Measurements from ENCODE around the gene DEFB114. TPM values are rescaled to one million over a fixed set of nuclear protein-coding genes. Genes with fewer than 3 reads are reported as not detected.

The DEFB114 gene
- total RNA-seq = not detected
- not detected for polyA plus RNA-seq
- not detected for total RNA-seq

- H3K27me3 Mint-ChIP-seq = no peaks in the 10 kb centered on the region
- Histone ChIP-seq H3K4me1 (ENCODE audit: control insufficient read depth in 2 of 2, insufficient read depth in 2 of 2, low read length in 2 of 2) (no peaks in the 10 kb centered on the region), H3K9me3 (ENCODE audit: control insufficient read depth in 2 of 3, low read length in 3 of 3) (no peaks in the 10 kb centered on the region), H3K4me3 (ENCODE audit: low read length) (no peak within 1 kb of the TSS), H3K27me3 (ENCODE audit: control insufficient read depth in 2 of 2, insufficient read depth in 2 of 2, low read length in 2 of 2) (no peaks in the 10 kb centered on the region), H3K27ac (ENCODE audit: low read depth, low read length) (no peak within 1 kb of the TSS), H3K36me3 (ENCODE audit: control insufficient read depth in 2 of 3, insufficient read depth in 3 of 3, low read length in 3 of 3) (no peaks in the 10 kb centered on the region)
- H3K4me3 Mint-ChIP-seq = no peak within 1 kb of the TSS
- H3K4me1 Mint-ChIP-seq = no peaks in the 10 kb centered on the region
- ChIA-PET CTCF (no interaction called here), POLR2A (no interaction called here)
- H3K27ac Mint-ChIP-seq = no peak within 1 kb of the TSS
- H3K9me3 Mint-ChIP-seq = peaks cover 0 to 5% (median 0%) of the 10 kb centered on the region in 11 donors
- ATAC-seq (no peak), DNase-seq (no peak)
- no peaks in the 10 kb centered on the region for H3K36me3 Mint-ChIP-seq
- intact Hi-C loops (cut with micrococcal nuclease) = no loop called here
These were observed at the start of gene DEFB114 for GRCh38 chr6:49964064-49964463. Gene DEFB114 (minus strand): TSS chr6:49964164. CDS start chr6:49964105, 59 bp downstream.

GRCh38 chr6:50007819-50008218 lies 43.9 kb upstream of the DEFB114 start:
- Mint-ChIP-seq H3K4me3 (no peak overlapping the region), H3K27me3 (no peaks in the 10 kb centered on the region), H3K9me3 (peaks cover 0 to 14% (median 0%) of the 10 kb centered on the region in 11 donors), H3K36me3 (no peaks in the 10 kb centered on the region), H3K27ac (no peak overlapping the region), H3K4me1 (no peaks in the 10 kb centered on the region)
- ChIA-PET POLR2A (no interaction called here), CTCF (no interaction called here)
- DNase-seq (no peak), ATAC-seq (no peak)
- Histone ChIP-seq H3K27ac (ENCODE audit: low read depth, low read length) (no peak overlapping the region), H3K9me3 (ENCODE audit: control insufficient read depth in 2 of 3, low read length in 3 of 3) (no peaks in the 10 kb centered on the region), H3K4me3 (ENCODE audit: low read length) (no peak overlapping the region), H3K27me3 (ENCODE audit: control insufficient read depth in 2 of 2, insufficient read depth in 2 of 2, low read length in 2 of 2) (no peaks in the 10 kb centered on the region), H3K36me3 (ENCODE audit: control insufficient read depth in 2 of 3, insufficient read depth in 3 of 3, low read length in 3 of 3) (no peaks in the 10 kb centered on the region), H3K4me1 (ENCODE audit: control insufficient read depth in 2 of 2, insufficient read depth in 2 of 2, low read length in 2 of 2) (no peaks in the 10 kb centered on the region)
- intact Hi-C loops (cut with micrococcal nuclease) = no loop called here

- CTCF ChIA-PET = no interaction called here
- no peak for ATAC-seq
- intact Hi-C loops (cut with micrococcal nuclease) = no loop called here
- DNase-seq = no peak
- POLR2A ChIA-PET = no interaction called here
- no peaks in the 10 kb centered on the region for H3K36me3 Mint-ChIP-seq
- no peaks in the 10 kb centered on the region for H3K27me3 Mint-ChIP-seq
- no peaks in the 10 kb centered on the region for H3K4me1 Mint-ChIP-seq
- Histone ChIP-seq H3K27ac (ENCODE audit: low read depth, low read length) (no peak overlapping the region), H3K4me3 (ENCODE audit: low read length) (no peak overlapping the region), H3K36me3 (ENCODE audit: control insufficient read depth in 2 of 3, insufficient read depth in 3 of 3, low read length in 3 of 3) (no peaks in the 10 kb centered on the region), H3K9me3 (ENCODE audit: control insufficient read depth in 2 of 3, low read length in 3 of 3) (no peaks in the 10 kb centered on the region), H3K4me1 (ENCODE audit: control insufficient read depth in 2 of 2, insufficient read depth in 2 of 2, low read length in 2 of 2) (no peaks in the 10 kb centered on the region), H3K27me3 (ENCODE audit: control insufficient read depth in 2 of 2, insufficient read depth in 2 of 2, low read length in 2 of 2) (no peaks in the 10 kb centered on the region)
- peaks cover 0 to 16% (median under 1%) of the 10 kb centered on the region in 11 donors for H3K9me3 Mint-ChIP-seq
- H3K27ac Mint-ChIP-seq = no peak overlapping the region
- no peak overlapping the region for H3K4me3 Mint-ChIP-seq
These were observed 39.2 kb upstream of the DEFB114 start for GRCh38 chr6:50003139-50003538.

GRCh38 chr6:49995278-49995677 lies 31.3 kb upstream of the DEFB114 start:
- ChIA-PET CTCF (no interaction called here), POLR2A (no interaction called here)
- ATAC-seq = no peak
- H3K27ac ChIP-seq (ENCODE audit: low read depth, low read length) = no peak overlapping the region
- intact Hi-C loops (cut with micrococcal nuclease) = no loop called here
- no peak overlapping the region for H3K27ac Mint-ChIP-seq
- H3K27me3 ChIP-seq (ENCODE audit: control insufficient read depth in 2 of 2, insufficient read depth in 2 of 2, low read length in 2 of 2) = no peaks in the 10 kb centered on the region
- H3K27me3 Mint-ChIP-seq = no peaks in the 10 kb centered on the region
- no peaks in the 10 kb centered on the region for H3K36me3 ChIP-seq (ENCODE audit: control insufficient read depth in 2 of 3, insufficient read depth in 3 of 3, low read length in 3 of 3)
- H3K9me3 ChIP-seq (ENCODE audit: control insufficient read depth in 2 of 3, low read length in 3 of 3) = no peaks in the 10 kb centered on the region
- no peak for DNase-seq
- H3K4me3 Mint-ChIP-seq = no peak overlapping the region
- H3K9me3 Mint-ChIP-seq = peaks cover 0 to 3% (median 0%) of the 10 kb centered on the region in 11 donors
- H3K4me1 ChIP-seq (ENCODE audit: control insufficient read depth in 2 of 2, insufficient read depth in 2 of 2, low read length in 2 of 2) = no peaks in the 10 kb centered on the region
- H3K4me1 Mint-ChIP-seq = no peaks in the 10 kb centered on the region
- H3K36me3 Mint-ChIP-seq = no peaks in the 10 kb centered on the region
- no peak overlapping the region for H3K4me3 ChIP-seq (ENCODE audit: low read length)

GRCh38 chr6:49988900-49989299 lies 24.9 kb upstream of the DEFB114 start:
- no peaks in the 10 kb centered on the region for H3K27me3 ChIP-seq (ENCODE audit: control insufficient read depth in 2 of 2, insufficient read depth in 2 of 2, low read length in 2 of 2)
- Mint-ChIP-seq H3K36me3 (no peaks in the 10 kb centered on the region), H3K27ac (no peak overlapping the region)

GRCh38 chr6:49987749-49988148 lies 23.8 kb upstream of the DEFB114 start:
- H3K4me3 ChIP-seq (ENCODE audit: low read length) = no peak overlapping the region
- H3K4me3 Mint-ChIP-seq = no peak overlapping the region
- H3K4me1 ChIP-seq (ENCODE audit: control insufficient read depth in 2 of 2, insufficient read depth in 2 of 2, low read length in 2 of 2) = no peaks in the 10 kb centered on the region
- H3K27me3 Mint-ChIP-seq = no peaks in the 10 kb centered on the region
- no peak for DNase-seq
- no peak overlapping the region for H3K27ac ChIP-seq (ENCODE audit: low read depth, low read length)
- H3K27ac Mint-ChIP-seq = no peak overlapping the region
- H3K4me1 Mint-ChIP-seq = no peaks in the 10 kb centered on the region
- intact Hi-C loops (cut with micrococcal nuclease) = no loop called here
- H3K9me3 Mint-ChIP-seq = peaks cover 0 to 3% (median 0%) of the 10 kb centered on the region in 11 donors
- H3K9me3 ChIP-seq (ENCODE audit: control insufficient read depth in 2 of 3, low read length in 3 of 3) = peaks cover 0 to 7% (median 0%) of the 10 kb centered on the region in 3 experiments
- no peaks in the 10 kb centered on the region for H3K36me3 ChIP-seq (ENCODE audit: control insufficient read depth in 2 of 3, insufficient read depth in 3 of 3, low read length in 3 of 3)
- no peak for ATAC-seq
- POLR2A ChIA-PET = no interaction called here
- CTCF ChIA-PET = no interaction called here
- no peaks in the 10 kb centered on the region for H3K27me3 ChIP-seq (ENCODE audit: control insufficient read depth in 2 of 2, insufficient read depth in 2 of 2, low read length in 2 of 2)
- H3K36me3 Mint-ChIP-seq = no peaks in the 10 kb centered on the region

More at GRCh38 chr6:49988900-49989299, 24.9 kb upstream of the DEFB114 start:
- Histone ChIP-seq H3K27ac (ENCODE audit: low read depth, low read length) (no peak overlapping the region), H3K4me3 (ENCODE audit: low read length) (no peak overlapping the region), H3K4me1 (ENCODE audit: control insufficient read depth in 2 of 2, insufficient read depth in 2 of 2, low read length in 2 of 2) (no peaks in the 10 kb centered on the region), H3K9me3 (ENCODE audit: control insufficient read depth in 2 of 3, low read length in 3 of 3) (peaks cover 0 to 7% (median 0%) of the 10 kb centered on the region in 3 experiments), H3K36me3 (ENCODE audit: control insufficient read depth in 2 of 3, insufficient read depth in 3 of 3, low read length in 3 of 3) (no peaks in the 10 kb centered on the region)
- intact Hi-C loops (cut with micrococcal nuclease) = no loop called here
- POLR2A ChIA-PET = no interaction called here
- Mint-ChIP-seq H3K4me1 (no peaks in the 10 kb centered on the region), H3K9me3 (peaks cover 0 to 3% (median 1%) of the 10 kb centered on the region in 11 donors), H3K4me3 (no peak overlapping the region), H3K27me3 (no peaks in the 10 kb centered on the region)
- ATAC-seq (no peak), DNase-seq (no peak)
- CTCF ChIA-PET = no interaction called here

- Histone ChIP-seq H3K4me1 (ENCODE audit: control insufficient read depth in 2 of 2, insufficient read depth in 2 of 2, low read length in 2 of 2) (no peaks in the 10 kb centered on the region), H3K4me3 (ENCODE audit: low read length) (no peak overlapping the region), H3K36me3 (ENCODE audit: control insufficient read depth in 2 of 3, insufficient read depth in 3 of 3, low read length in 3 of 3) (no peaks in the 10 kb centered on the region), H3K27ac (ENCODE audit: low read depth, low read length) (no peak overlapping the region), H3K27me3 (ENCODE audit: control insufficient read depth in 2 of 2, insufficient read depth in 2 of 2, low read length in 2 of 2) (no peaks in the 10 kb centered on the region), H3K9me3 (ENCODE audit: control insufficient read depth in 2 of 3, low read length in 3 of 3) (peaks cover 0 to 7% (median 0%) of the 10 kb centered on the region in 3 experiments)
- H3K4me3 Mint-ChIP-seq = no peak overlapping the region
- CTCF ChIA-PET = no interaction called here
- POLR2A ChIA-PET = no interaction called here
- H3K27me3 Mint-ChIP-seq = no peaks in the 10 kb centered on the region
- no peaks in the 10 kb centered on the region for H3K36me3 Mint-ChIP-seq
- intact Hi-C loops (cut with micrococcal nuclease) = no loop called here
- H3K4me1 Mint-ChIP-seq = no peaks in the 10 kb centered on the region
- DNase-seq (no peak), ATAC-seq (no peak)
- H3K9me3 Mint-ChIP-seq = peaks cover 0 to 5% (median 0%) of the 10 kb centered on the region in 11 donors
- no peak overlapping the region for H3K27ac Mint-ChIP-seq
These were observed 22.6 kb upstream of the DEFB114 start for GRCh38 chr6:49986551-49986950.

Data from naive thymus-derived CD4-positive, alpha-beta T cell (primary cell).